ENCODE results near the gene VWA7.

VWA7 gene

DNA sequence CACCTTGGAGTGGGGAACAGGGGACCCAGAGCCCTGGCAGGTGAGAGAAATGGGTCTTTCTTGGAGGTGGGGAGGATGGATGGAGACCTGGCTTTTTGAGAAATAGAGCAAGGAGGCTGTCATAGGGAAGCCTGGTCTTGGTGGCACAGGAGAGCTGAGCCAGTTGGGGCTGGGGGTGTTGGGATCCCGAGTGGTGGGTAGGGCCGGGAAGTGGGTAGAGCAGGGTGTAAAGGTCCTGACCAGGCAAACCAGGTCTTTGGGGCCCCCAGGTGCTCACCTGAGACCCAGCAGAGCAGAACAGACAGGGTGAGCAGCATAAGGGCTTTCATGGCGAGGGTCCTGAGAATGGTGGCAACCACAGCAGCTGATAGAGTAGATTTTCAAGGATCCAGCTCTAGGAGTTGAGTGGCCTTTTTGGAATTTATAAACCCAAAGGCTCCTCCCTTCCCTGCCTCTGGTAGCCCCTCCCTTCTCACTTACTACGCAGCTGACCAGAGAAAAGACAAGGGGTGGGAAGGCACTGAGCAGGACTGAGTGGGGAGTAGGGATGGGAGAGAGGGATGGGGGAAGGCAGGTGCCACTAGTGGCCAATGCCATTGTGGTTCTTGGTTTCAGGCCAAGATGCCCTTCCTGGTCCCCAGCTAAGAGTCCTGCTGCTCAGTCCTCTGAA is 55.6 kb downstream of the VWA7 start, which contains the start of gene LY6G6C:
Gene LY6G6C, minus strand, starts transcription at position 396 of the 670 bp plus-strand sequence. Its CDS starts 67 bp downstream, at position 329.
- Histone ChIP-seq H3K4me1 (ENCODE audit: control insufficient read depth, insufficient read depth, low read length) (no peaks in the 10 kb centered on the region), H3K9me3 (ENCODE audit: control insufficient read depth, insufficient read depth, low read depth, low read length) (no peaks in the 10 kb centered on the region), H3K36me3 (ENCODE audit: control insufficient read depth in 2 of 2, insufficient read depth in 1 of 2, low read length in 2 of 2) (peaks cover 0 to 4% of the 10 kb centered on the region in 2 experiments; a peak in 1 of 3 replicates), H3K4me3 (ENCODE audit: low read depth, low read length) (no peak within 1 kb of the TSS), H3K27ac (ENCODE audit: extremely low read depth, low read depth, low read length) (no peak within 1 kb of the TSS)
- POLR2A ChIA-PET, result interaction anchor here (1.1 kb wide), 1 partner anchor 106 kb away, joined by 4 read pairs; the partner anchor contains the start of gene HSPA1B
- CTCF ChIA-PET, result interaction anchor here (0.8 kb wide), 1 partner anchor 41 kb away, joined by 4 read pairs; the partner anchor contains the start of gene LY6G5C
- TF ChIP-seq CTCF (tag by site-specific recombination; IDR thresholded peaks at IDR 0.05) (no peak), ZNF76 (tag by site-specific recombination; IDR thresholded peaks at IDR 0.05; ENCODE audit: borderline replicate concordance, low read depth) (no peak), ZNF18 (tag by site-specific recombination; IDR thresholded peaks at IDR 0.05) (no peak), ZNF518A (tag by site-specific recombination; conservative IDR thresholded peaks at IDR 0.05; ENCODE audit: low read depth) (no peak), TCF7L2 (IDR thresholded peaks at IDR 0.05; ENCODE audit: borderline replicate concordance, low read depth, low read length) (no peak), ZNF747 (tag by site-specific recombination; IDR thresholded peaks at IDR 0.05) (no peak), ZNF629 (tag by site-specific recombination; IDR thresholded peaks at IDR 0.05) (no peak), ZNF391 (tag by site-specific recombination; IDR thresholded peaks at IDR 0.05; ENCODE audit: borderline replicate concordance, low read depth) (no peak), SP7 (tag by site-specific recombination; IDR thresholded peaks at IDR 0.05) (no peak), ZNF214 (tag by site-specific recombination; IDR thresholded peaks at IDR 0.05; ENCODE audit: borderline replicate concordance) (no peak), ZNF23 (tag by site-specific recombination; IDR thresholded peaks at IDR 0.05; ENCODE audit: borderline replicate concordance) (no peak), PRDM4 (tag by site-specific recombination; IDR thresholded peaks at IDR 0.05) (no peak), TSHZ1 (tag by site-specific recombination; IDR thresholded peaks at IDR 0.05; ENCODE audit: borderline replicate concordance) (no peak)
